ENCODE measurements around the gene NR3C1. TPM values are rescaled to one million over a fixed set of nuclear protein-coding genes. Genes with fewer than 3 reads are reported as not detected.

NR3C1 gene
- total RNA-seq, 1 experiment from 2014 or later: 17.5 TPM

DNA sequence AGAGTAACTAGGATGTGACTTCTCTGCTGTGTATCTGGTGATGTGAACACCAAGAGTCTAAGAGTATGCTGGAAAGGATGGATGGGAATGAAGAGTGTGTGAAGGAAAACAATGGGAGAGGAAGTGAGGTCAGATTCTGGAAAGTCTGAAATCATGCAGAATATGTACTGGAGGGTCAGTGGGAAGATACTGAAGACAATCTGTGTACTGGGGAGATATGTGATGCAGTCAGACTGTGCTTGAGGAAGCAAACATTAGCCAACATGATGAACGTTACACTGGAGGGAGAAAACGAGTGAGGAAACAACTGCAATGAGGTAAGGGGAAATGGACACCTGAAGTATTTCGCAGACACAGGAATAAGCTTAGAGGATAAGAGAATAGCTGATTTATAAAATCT lies 105.7 kb downstream of the NR3C1 start:
- no peak overlapping the region for H3K4me3 Mint-ChIP-seq (ENCODE audit: unreplicated experiment)
- no peaks in the 10 kb centered on the region for H3K9me3 Mint-ChIP-seq (ENCODE audit: unreplicated experiment)
- H3K36me3 ChIP-seq (ENCODE audit: control insufficient read depth, insufficient read depth, low read length): no peaks in the 10 kb centered on the region
- ChIA-PET POLR2A (no interaction called here), CTCF (no interaction called here)
- H3K4me1 ChIP-seq: no peaks in the 10 kb centered on the region
- no peak overlapping the region for H3K27ac Mint-ChIP-seq (ENCODE audit: unreplicated experiment)
- TF ChIP-seq, protein P1, sequence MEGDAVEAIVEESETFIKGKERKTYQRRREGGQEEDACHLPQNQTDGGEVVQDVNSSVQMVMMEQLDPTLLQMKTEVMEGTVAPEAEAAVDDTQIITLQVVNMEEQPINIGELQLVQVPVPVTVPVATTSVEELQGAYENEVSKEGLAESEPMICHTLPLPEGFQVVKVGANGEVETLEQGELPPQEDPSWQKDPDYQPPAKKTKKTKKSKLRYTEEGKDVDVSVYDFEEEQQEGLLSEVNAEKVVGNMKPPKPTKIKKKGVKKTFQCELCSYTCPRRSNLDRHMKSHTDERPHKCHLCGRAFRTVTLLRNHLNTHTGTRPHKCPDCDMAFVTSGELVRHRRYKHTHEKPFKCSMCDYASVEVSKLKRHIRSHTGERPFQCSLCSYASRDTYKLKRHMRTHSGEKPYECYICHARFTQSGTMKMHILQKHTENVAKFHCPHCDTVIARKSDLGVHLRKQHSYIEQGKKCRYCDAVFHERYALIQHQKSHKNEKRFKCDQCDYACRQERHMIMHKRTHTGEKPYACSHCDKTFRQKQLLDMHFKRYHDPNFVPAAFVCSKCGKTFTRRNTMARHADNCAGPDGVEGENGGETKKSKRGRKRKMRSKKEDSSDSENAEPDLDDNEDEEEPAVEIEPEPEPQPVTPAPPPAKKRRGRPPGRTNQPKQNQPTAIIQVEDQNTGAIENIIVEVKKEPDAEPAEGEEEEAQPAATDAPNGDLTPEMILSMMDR (IDR thresholded peaks at IDR 0.05; ENCODE audit: insufficient read depth in 1 of 2, low read depth in 1 of 2, low read length in 1 of 2, severe bottlenecking in 1 of 2, unreplicated experiment in 1 of 2): no peak
- intact Hi-C loops (cut with micrococcal nuclease; ENCODE audit: unreplicated experiment): no loop called here
- H3K4me3 ChIP-seq (ENCODE audit: low read depth, low read length): no peak overlapping the region
- no peaks in the 10 kb centered on the region for H3K27me3 Mint-ChIP-seq (ENCODE audit: insufficient read depth, unreplicated experiment)
- peaks cover 9% of the 10 kb centered on the region for H3K36me3 Mint-ChIP-seq (ENCODE audit: insufficient read depth, unreplicated experiment)
- no peaks in the 10 kb centered on the region for H3K27me3 ChIP-seq (replicated peaks; ENCODE audit: control insufficient read depth, insufficient read depth, low read length)
- H3K4me1 Mint-ChIP-seq (ENCODE audit: low read depth, unreplicated experiment): no peaks in the 10 kb centered on the region
- BruUV-seq (replicated peaks): no TSS peak
- DNase-seq: no peak
- H3K9me3 ChIP-seq: no peaks in the 10 kb centered on the region

DNA sequence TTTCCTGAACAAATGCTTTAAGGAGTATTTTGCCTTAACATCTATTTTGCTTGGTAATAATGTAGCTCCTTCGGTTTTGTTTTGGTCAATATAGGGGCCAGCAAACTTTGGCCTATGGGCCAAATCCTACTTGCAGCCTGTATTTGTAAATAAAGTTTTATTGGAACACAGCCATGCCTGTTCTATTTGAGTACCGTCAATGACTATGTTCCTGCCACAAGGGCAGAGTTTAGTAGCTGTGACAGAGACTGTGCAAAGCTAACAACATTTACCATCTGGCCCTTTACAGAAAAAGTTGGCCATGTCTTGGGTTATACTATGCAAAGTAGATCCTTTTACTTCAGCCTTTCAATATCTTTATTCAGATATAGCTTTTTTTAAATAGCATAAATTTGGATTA lies 113.4 kb downstream of the NR3C1 start:
- Mint-ChIP-seq H3K9me3 (ENCODE audit: unreplicated experiment) (no peaks in the 10 kb centered on the region), H3K4me3 (ENCODE audit: unreplicated experiment) (no peak overlapping the region), H3K27ac (ENCODE audit: unreplicated experiment) (no peak overlapping the region), H3K4me1 (ENCODE audit: low read depth, unreplicated experiment) (no peaks in the 10 kb centered on the region), H3K36me3 (ENCODE audit: insufficient read depth, unreplicated experiment) (peaks cover 9% of the 10 kb centered on the region), H3K27me3 (ENCODE audit: insufficient read depth, unreplicated experiment) (no peaks in the 10 kb centered on the region)
- DNase-seq: no peak
- Histone ChIP-seq H3K4me3 (ENCODE audit: low read depth, low read length) (no peak overlapping the region), H3K27me3 (replicated peaks; ENCODE audit: control insufficient read depth, insufficient read depth, low read length) (no peaks in the 10 kb centered on the region), H3K36me3 (ENCODE audit: control insufficient read depth, insufficient read depth, low read length) (no peaks in the 10 kb centered on the region), H3K4me1 (no peaks in the 10 kb centered on the region), H3K9me3 (no peaks in the 10 kb centered on the region)
- POLR2A ChIA-PET: no interaction called here
- CTCF ChIA-PET: no interaction called here
- TF ChIP-seq, protein P1 (IDR thresholded peaks at IDR 0.05; ENCODE audit: insufficient read depth in 1 of 2, low read depth in 1 of 2, low read length in 1 of 2, severe bottlenecking in 1 of 2, unreplicated experiment in 1 of 2): no peak
- no TSS peak for BruUV-seq (replicated peaks)
- intact Hi-C loops (cut with micrococcal nuclease; ENCODE audit: unreplicated experiment): no loop called here

DNA sequence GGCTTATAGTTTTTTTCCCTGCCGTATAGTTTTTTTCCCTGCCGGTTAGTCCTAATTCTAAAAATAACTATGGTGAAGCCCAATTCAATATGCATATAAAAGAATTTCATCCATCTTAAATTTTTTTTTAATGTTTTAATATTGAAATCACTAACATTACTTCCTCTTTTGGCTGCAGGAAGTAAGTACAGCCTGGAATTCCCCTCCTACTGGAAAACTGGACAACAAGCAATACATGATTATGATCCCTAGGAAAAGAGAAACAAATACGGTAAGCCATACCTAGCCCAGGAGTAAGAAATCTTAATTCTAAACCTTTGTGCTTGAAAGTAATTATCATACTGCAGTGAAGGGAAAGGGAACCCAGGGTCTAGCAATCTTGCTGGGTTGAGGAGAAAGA lies 119.0 kb downstream of the NR3C1 start:
- DNase-seq: no peak
- H3K4me3 ChIP-seq (ENCODE audit: low read depth, low read length): no peak overlapping the region
- H3K36me3 Mint-ChIP-seq (ENCODE audit: insufficient read depth, unreplicated experiment): no peaks in the 10 kb centered on the region

More for the DNA sequence above, 119.0 kb downstream of the NR3C1 start:
- H3K9me3 Mint-ChIP-seq (ENCODE audit: unreplicated experiment): no peaks in the 10 kb centered on the region
- no peaks in the 10 kb centered on the region for H3K27me3 Mint-ChIP-seq (ENCODE audit: insufficient read depth, unreplicated experiment)
- intact Hi-C loops (cut with micrococcal nuclease; ENCODE audit: unreplicated experiment): no loop called here
- BruUV-seq (replicated peaks): no TSS peak
- Histone ChIP-seq H3K27me3 (replicated peaks; ENCODE audit: control insufficient read depth, insufficient read depth, low read length) (no peaks in the 10 kb centered on the region), H3K36me3 (ENCODE audit: control insufficient read depth, insufficient read depth, low read length) (no peaks in the 10 kb centered on the region), H3K9me3 (no peaks in the 10 kb centered on the region), H3K4me1 (no peaks in the 10 kb centered on the region; the same call in 1 of the 2 replicates)
- H3K4me1 Mint-ChIP-seq (ENCODE audit: low read depth, unreplicated experiment): peaks cover 7% of the 10 kb centered on the region
- H3K4me3 Mint-ChIP-seq (ENCODE audit: unreplicated experiment): no peak overlapping the region
- ChIA-PET CTCF (no interaction called here), POLR2A (no interaction called here)
- TF ChIP-seq, protein P1 (IDR thresholded peaks at IDR 0.05; ENCODE audit: insufficient read depth in 1 of 2, low read depth in 1 of 2, low read length in 1 of 2, severe bottlenecking in 1 of 2, unreplicated experiment in 1 of 2): no peak
- H3K27ac Mint-ChIP-seq (ENCODE audit: unreplicated experiment): no peak overlapping the region
